Measurements from ENCODE around the gene NIPAL4. TPM values are rescaled to one million over a fixed set of nuclear protein-coding genes. Genes with fewer than 3 reads are reported as not detected.
"Not testable (repeated sequence)": the region's sequence is repeated elsewhere in the genome, so short reads cannot be mapped to it uniquely, and the experiment has no call there.

NIPAL4 gene
- total and polyA plus RNA-seq, 7 experiments from 2014 or later, result 0.70 to 1.6 (median 1.2) TPM; not detected in 4

- no peak for DNase-seq
- Histone ChIP-seq H3K4me1 (ENCODE audit: control insufficient read depth in 2 of 2, insufficient read depth in 2 of 2, low read length in 2 of 2) (no peaks in the 10 kb centered on the region), H3K27me3 (ENCODE audit: control insufficient read depth in 2 of 2, insufficient read depth in 2 of 2, low read length in 2 of 2) (no peaks in the 10 kb centered on the region), H3K9me3 (ENCODE audit: control insufficient read depth in 2 of 3, low read length in 3 of 3) (no peaks in the 10 kb centered on the region), H3K36me3 (ENCODE audit: control insufficient read depth in 2 of 3, insufficient read depth in 3 of 3, low read length in 3 of 3) (no peaks in the 10 kb centered on the region), H3K27ac (ENCODE audit: low read depth, low read length) (no peak overlapping the region), H3K4me3 (ENCODE audit: low read length) (no peak overlapping the region)
- Mint-ChIP-seq H3K9me3 (peaks cover 0 to 3% (median 0%) of the 10 kb centered on the region in 11 donors), H3K4me1 (peaks cover 0 to 84% (median 0%) of the 10 kb centered on the region in 7 donors), H3K27me3 (no peaks in the 10 kb centered on the region), H3K36me3 (peaks cover 0 to 80% (median 0%) of the 10 kb centered on the region in 5 donors), H3K27ac (peak overlapping the region in 1 of 9 donors; percentile 88), H3K4me3 (peak overlapping the region in 1 of 10 donors; percentile 68)
- peak; percentile 34 for ATAC-seq
- CTCF ChIA-PET, result no interaction called here
- intact Hi-C loops (cut with micrococcal nuclease), result no loop called here
- POLR2A ChIA-PET, result no interaction called here
Observed at GRCh38 chr5:157481265-157481664, 21.3 kb downstream of the NIPAL4 start.

GRCh38 chr5:157481666-157482065 lies 21.7 kb downstream of the NIPAL4 start:
- H3K4me1 Mint-ChIP-seq, result peaks cover 3 to 87% (median 4%) of the 10 kb centered on the region in 7 donors
- peaks cover 0 to 81% (median 0%) of the 10 kb centered on the region in 5 donors for H3K36me3 Mint-ChIP-seq
- no peaks in the 10 kb centered on the region for H3K27me3 Mint-ChIP-seq
- H3K27ac Mint-ChIP-seq, result peak overlapping the region in 1 of 9 donors; percentile 88
- Histone ChIP-seq H3K9me3 (ENCODE audit: control insufficient read depth in 2 of 3, low read length in 3 of 3) (no peaks in the 10 kb centered on the region), H3K4me1 (ENCODE audit: control insufficient read depth in 2 of 2, insufficient read depth in 2 of 2, low read length in 2 of 2) (no peaks in the 10 kb centered on the region), H3K4me3 (ENCODE audit: low read length) (no peak overlapping the region), H3K36me3 (ENCODE audit: control insufficient read depth in 2 of 3, insufficient read depth in 3 of 3, low read length in 3 of 3) (no peaks in the 10 kb centered on the region), H3K27me3 (ENCODE audit: control insufficient read depth in 2 of 2, insufficient read depth in 2 of 2, low read length in 2 of 2) (no peaks in the 10 kb centered on the region), H3K27ac (ENCODE audit: low read depth, low read length) (no peak overlapping the region)
- ATAC-seq (no peak), DNase-seq (no peak)
- H3K4me3 Mint-ChIP-seq, result no peak overlapping the region
- ChIA-PET POLR2A (interaction anchor here (0.6 kb wide), 1 partner anchor 44 kb away, joined by 3 read pairs; no protein-coding TSS in a partner anchor), CTCF (no interaction called here)
- peaks cover 0 to 3% (median 0%) of the 10 kb centered on the region in 11 donors for H3K9me3 Mint-ChIP-seq
- intact Hi-C loops (cut with micrococcal nuclease), result no loop called here

GRCh38 chr5:157482702-157483101 lies 22.7 kb downstream of the NIPAL4 start:
- H3K9me3 Mint-ChIP-seq; H3K4me3 ChIP-seq (ENCODE audit: low read length); ATAC-seq; H3K27ac ChIP-seq (ENCODE audit: low read depth, low read length); intact Hi-C loops (cut with micrococcal nuclease); DNase-seq; POLR2A ChIA-PET; CTCF ChIA-PET; H3K4me1 ChIP-seq (ENCODE audit: control insufficient read depth in 2 of 2, insufficient read depth in 2 of 2, low read length in 2 of 2); H3K9me3 ChIP-seq (ENCODE audit: control insufficient read depth in 2 of 3, low read length in 3 of 3); H3K27me3 ChIP-seq (ENCODE audit: control insufficient read depth in 2 of 2, insufficient read depth in 2 of 2, low read length in 2 of 2); H3K27me3 Mint-ChIP-seq; H3K36me3 ChIP-seq (ENCODE audit: control insufficient read depth in 2 of 3, insufficient read depth in 3 of 3, low read length in 3 of 3): not testable (repeated sequence)
- H3K36me3 Mint-ChIP-seq, result peaks cover 0 to 80% (median 0%) of the 10 kb centered on the region in 5 donors
- peaks cover 5 to 87% (median 10%) of the 10 kb centered on the region in 7 donors for H3K4me1 Mint-ChIP-seq
- peak overlapping the region in 1 of 9 donors; percentile 81 for H3K27ac Mint-ChIP-seq
- peak overlapping the region in 1 of 10 donors; percentile 21 for H3K4me3 Mint-ChIP-seq

GRCh38 chr5:157484768-157485167 lies 24.8 kb downstream of the NIPAL4 start:
- no peaks in the 10 kb centered on the region for H3K9me3 ChIP-seq (ENCODE audit: control insufficient read depth in 2 of 3, low read length in 3 of 3)
- peaks cover 0 to 3% (median 0%) of the 10 kb centered on the region in 11 donors for H3K9me3 Mint-ChIP-seq
- CTCF ChIA-PET, result no interaction called here
- no peak overlapping the region for H3K27ac ChIP-seq (ENCODE audit: low read depth, low read length)
- no peak overlapping the region for H3K4me3 ChIP-seq (ENCODE audit: low read length)
- no peaks in the 10 kb centered on the region for H3K36me3 ChIP-seq (ENCODE audit: control insufficient read depth in 2 of 3, insufficient read depth in 3 of 3, low read length in 3 of 3)
- H3K4me3 Mint-ChIP-seq, result no peak overlapping the region
- no peak for DNase-seq
- peaks cover 0 to 81% (median 0%) of the 10 kb centered on the region in 5 donors for H3K36me3 Mint-ChIP-seq
- intact Hi-C loops (cut with micrococcal nuclease), result no loop called here
- ATAC-seq, result peak; percentile 33
- H3K27ac Mint-ChIP-seq, result peak overlapping the region in 1 of 9 donors; percentile 74
- POLR2A ChIA-PET, result no interaction called here
- no peaks in the 10 kb centered on the region for H3K27me3 ChIP-seq (ENCODE audit: control insufficient read depth in 2 of 2, insufficient read depth in 2 of 2, low read length in 2 of 2)
- H3K4me1 Mint-ChIP-seq, result peaks cover 5 to 84% (median 10%) of the 10 kb centered on the region in 7 donors
- H3K27me3 Mint-ChIP-seq, result no peaks in the 10 kb centered on the region
- no peaks in the 10 kb centered on the region for H3K4me1 ChIP-seq (ENCODE audit: control insufficient read depth in 2 of 2, insufficient read depth in 2 of 2, low read length in 2 of 2)

GRCh38 chr5:157485340-157485739 lies 25.3 kb downstream of the NIPAL4 start:
- intact Hi-C loops (cut with micrococcal nuclease), result no loop called here
- no peaks in the 10 kb centered on the region for H3K27me3 ChIP-seq (ENCODE audit: control insufficient read depth in 2 of 2, insufficient read depth in 2 of 2, low read length in 2 of 2)
- Mint-ChIP-seq H3K9me3 (peaks cover 0 to 3% (median 0%) of the 10 kb centered on the region in 11 donors), H3K27me3 (no peaks in the 10 kb centered on the region), H3K4me3 (no peak overlapping the region), H3K4me1 (peaks cover 5 to 82% (median 10%) of the 10 kb centered on the region in 7 donors), H3K36me3 (peaks cover 0 to 81% (median 0%) of the 10 kb centered on the region in 5 donors), H3K27ac (peak overlapping the region in 1 of 9 donors; percentile 74)
- H3K4me3 ChIP-seq (ENCODE audit: low read length), result no peak overlapping the region
- H3K27ac ChIP-seq (ENCODE audit: low read depth, low read length), result no peak overlapping the region
- POLR2A ChIA-PET, result no interaction called here
- H3K9me3 ChIP-seq (ENCODE audit: control insufficient read depth in 2 of 3, low read length in 3 of 3), result no peaks in the 10 kb centered on the region
- ATAC-seq (no peak), DNase-seq (no peak)
- H3K4me1 ChIP-seq (ENCODE audit: control insufficient read depth in 2 of 2, insufficient read depth in 2 of 2, low read length in 2 of 2), result no peaks in the 10 kb centered on the region
- H3K36me3 ChIP-seq (ENCODE audit: control insufficient read depth in 2 of 3, insufficient read depth in 3 of 3, low read length in 3 of 3), result no peaks in the 10 kb centered on the region
- CTCF ChIA-PET, result no interaction called here

- Mint-ChIP-seq H3K4me3 (no peak overlapping the region), H3K4me1 (peaks cover 5 to 77% (median 10%) of the 10 kb centered on the region in 7 donors), H3K27ac (peak overlapping the region in 1 of 9 donors; percentile 74), H3K36me3 (peaks cover 0 to 79% (median 0%) of the 10 kb centered on the region in 5 donors), H3K27me3 (no peaks in the 10 kb centered on the region), H3K9me3 (peaks cover 0 to 3% (median 0%) of the 10 kb centered on the region in 11 donors)
- DNase-seq (no peak), ATAC-seq (peak; percentile 12)
- ChIA-PET CTCF (no interaction called here), POLR2A (no interaction called here)
- no peaks in the 10 kb centered on the region for H3K9me3 ChIP-seq (ENCODE audit: control insufficient read depth in 2 of 3, low read length in 3 of 3)
- no peaks in the 10 kb centered on the region for H3K4me1 ChIP-seq (ENCODE audit: control insufficient read depth in 2 of 2, insufficient read depth in 2 of 2, low read length in 2 of 2)
- H3K27me3 ChIP-seq (ENCODE audit: control insufficient read depth in 2 of 2, insufficient read depth in 2 of 2, low read length in 2 of 2), result no peaks in the 10 kb centered on the region
- no peak overlapping the region for H3K4me3 ChIP-seq (ENCODE audit: low read length)
- H3K27ac ChIP-seq (ENCODE audit: low read depth, low read length), result no peak overlapping the region
- intact Hi-C loops (cut with micrococcal nuclease), result no loop called here
- H3K36me3 ChIP-seq (ENCODE audit: control insufficient read depth in 2 of 3, insufficient read depth in 3 of 3, low read length in 3 of 3), result no peaks in the 10 kb centered on the region
Observed at GRCh38 chr5:157485811-157486210, 25.8 kb downstream of the NIPAL4 start.

- H3K36me3 ChIP-seq (ENCODE audit: control insufficient read depth in 2 of 3, insufficient read depth in 3 of 3, low read length in 3 of 3), result no peaks in the 10 kb centered on the region
- intact Hi-C loops (cut with micrococcal nuclease), result no loop called here
- Mint-ChIP-seq H3K9me3 (peaks cover 0 to 3% (median 0%) of the 10 kb centered on the region in 11 donors), H3K4me3 (peak overlapping the region in 1 of 10 donors; percentile 78), H3K27me3 (no peaks in the 10 kb centered on the region), H3K4me1 (peaks cover 5 to 75% (median 10%) of the 10 kb centered on the region in 7 donors), H3K36me3 (peaks cover 0 to 78% (median 0%) of the 10 kb centered on the region in 5 donors), H3K27ac (peak overlapping the region in 2 of 9 donors; percentile 2 to 91)
- no peak overlapping the region for H3K27ac ChIP-seq (ENCODE audit: low read depth, low read length)
- DNase-seq, result no peak
- peak; percentile 45 for ATAC-seq
- CTCF ChIA-PET, result no interaction called here
- no peaks in the 10 kb centered on the region for H3K9me3 ChIP-seq (ENCODE audit: control insufficient read depth in 2 of 3, low read length in 3 of 3)
- no peak overlapping the region for H3K4me3 ChIP-seq (ENCODE audit: low read length)
- POLR2A ChIA-PET, result no interaction called here
- no peaks in the 10 kb centered on the region for H3K4me1 ChIP-seq (ENCODE audit: control insufficient read depth in 2 of 2, insufficient read depth in 2 of 2, low read length in 2 of 2)
- H3K27me3 ChIP-seq (ENCODE audit: control insufficient read depth in 2 of 2, insufficient read depth in 2 of 2, low read length in 2 of 2), result no peaks in the 10 kb centered on the region
Observed at GRCh38 chr5:157486221-157486681, 26.2 kb downstream of the NIPAL4 start.
